ENCODE data around the gene CPM.

DNA sequence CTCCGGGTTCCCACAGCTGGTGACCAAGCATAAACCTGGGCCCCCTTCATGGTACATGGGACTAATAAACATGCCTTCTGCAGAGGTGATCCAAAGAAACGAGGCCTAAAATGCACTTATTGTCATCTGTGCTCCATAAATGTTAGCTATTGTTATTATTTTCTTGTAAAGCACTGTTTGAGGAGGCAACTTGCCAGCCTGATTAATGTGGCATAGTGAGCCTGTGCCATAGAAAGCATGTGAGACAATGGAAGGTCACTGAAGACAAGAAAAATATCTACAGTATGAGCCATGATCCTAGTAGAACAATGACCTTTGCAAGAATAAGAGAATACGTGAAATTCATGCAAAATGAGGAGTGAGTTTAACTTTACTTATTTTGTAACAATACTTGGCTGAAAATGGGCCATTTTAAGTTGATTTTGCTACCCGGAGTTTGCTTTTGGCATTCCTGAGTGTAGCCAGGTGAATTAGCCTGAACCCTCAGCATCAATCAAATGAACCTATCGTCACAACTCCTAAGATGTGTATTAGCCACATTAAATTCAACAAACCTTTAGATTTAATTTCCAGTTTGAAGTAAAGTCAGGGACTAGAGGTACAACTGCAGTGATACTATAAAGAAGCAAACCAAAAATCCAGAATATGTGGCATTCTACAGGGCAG, 52.2 kb downstream of the CPM start:
- TF ChIP-seq, protein P1, sequence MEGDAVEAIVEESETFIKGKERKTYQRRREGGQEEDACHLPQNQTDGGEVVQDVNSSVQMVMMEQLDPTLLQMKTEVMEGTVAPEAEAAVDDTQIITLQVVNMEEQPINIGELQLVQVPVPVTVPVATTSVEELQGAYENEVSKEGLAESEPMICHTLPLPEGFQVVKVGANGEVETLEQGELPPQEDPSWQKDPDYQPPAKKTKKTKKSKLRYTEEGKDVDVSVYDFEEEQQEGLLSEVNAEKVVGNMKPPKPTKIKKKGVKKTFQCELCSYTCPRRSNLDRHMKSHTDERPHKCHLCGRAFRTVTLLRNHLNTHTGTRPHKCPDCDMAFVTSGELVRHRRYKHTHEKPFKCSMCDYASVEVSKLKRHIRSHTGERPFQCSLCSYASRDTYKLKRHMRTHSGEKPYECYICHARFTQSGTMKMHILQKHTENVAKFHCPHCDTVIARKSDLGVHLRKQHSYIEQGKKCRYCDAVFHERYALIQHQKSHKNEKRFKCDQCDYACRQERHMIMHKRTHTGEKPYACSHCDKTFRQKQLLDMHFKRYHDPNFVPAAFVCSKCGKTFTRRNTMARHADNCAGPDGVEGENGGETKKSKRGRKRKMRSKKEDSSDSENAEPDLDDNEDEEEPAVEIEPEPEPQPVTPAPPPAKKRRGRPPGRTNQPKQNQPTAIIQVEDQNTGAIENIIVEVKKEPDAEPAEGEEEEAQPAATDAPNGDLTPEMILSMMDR (IDR thresholded peaks at IDR 0.05; ENCODE audit: low read length), result no peak
- TF ChIP-seq EZH2 (optimal IDR thresholded peaks at IDR 0.05; ENCODE audit: low read depth, low read length) (no peak), EZH2phosphoT487 (IDR thresholded peaks at IDR 0.05; ENCODE audit: low read length) (no peak)

Data from MM.1S (cell line).